GM12878 (cell line): ENCODE results near the gene RIOK1. TPM values are rescaled to one million over a fixed set of nuclear protein-coding genes. Genes with fewer than 3 reads are reported as not detected.

Experiments used
- BCL3 ChIP-seq: IDR thresholded peaks from 2 replicates; pipeline ENCODE4 v1.6.1; 2011; ENCODE audit warnings: borderline replicate concordance, low read depth, mild to moderate bottlenecking, moderate library complexity, low read length; ENCODE audit not compliant: insufficient read depth, poor library complexity, severe bottlenecking
- CBX3 ChIP-seq: fragments of 200-600 bp; sonication (generic); IDR thresholded peaks from 2 replicates; pipeline ENCODE4 v1.6.1; 2016; ENCODE audit warnings: low read depth, borderline replicate concordance
- CEBPB ChIP-seq, 2 experiments: fragments of 150-350 bp in 1 of 2; IDR thresholded peaks; 2 replicates each; pipeline ENCODE4 v1.6.1; 2012 to 2014; ENCODE audit warnings: low read depth in 2 of 2, low read length in 2 of 2, borderline replicate concordance in 1 of 2, inconsistent platforms in 1 of 2
- E4F1 ChIP-seq: fragments of 450-650 bp; IDR thresholded peaks from 2 replicates; pipeline ENCODE4 v1.6.1; 2018; ENCODE audit warnings: borderline replicate concordance, mild to moderate bottlenecking; ENCODE audit not compliant: partially characterized antibody
- RELB ChIP-seq: fragments of 450-650 bp; IDR thresholded peaks from 2 replicates; pipeline ENCODE4 v1.6.1; 2017; ENCODE audit warnings: low read depth, mild to moderate bottlenecking, moderate library complexity
- SRF ChIP-seq, 2 experiments: IDR thresholded peaks; 2 replicates each; pipeline ENCODE4 v1.6.1; 2011; ENCODE audit warnings: low read depth in 2 of 2, low read length in 2 of 2, mild to moderate bottlenecking in 1 of 2, moderate library complexity in 1 of 2
- SUZ12 ChIP-seq: fragments of 200-600 bp; sonication (generic); IDR thresholded peaks from one replicate; pipeline ENCODE4 v1.6.1; 2018; ENCODE audit warnings: antibody characterized with exemption, mild to moderate bottlenecking; ENCODE audit not compliant: unreplicated experiment
- TAF1 ChIP-seq: IDR thresholded peaks from 2 replicates; pipeline ENCODE4 v1.6.1; 2011; ENCODE audit warnings: mild to moderate bottlenecking, low read depth, low read length, borderline replicate concordance
- polyA plus RNA-seq, 11 experiments: library from polyadenylated mRNA; depleted of rRNA in 4 of 11; unstranded in 6 of 11; stranded (reverse) in 5 of 11; fragments of >200 nt; fragmentation: Nextera tagmentation in 4 of 11; fragmentation: Illumina TruSeq in 1 of 11; extraction: Ambion mirVana in 4 of 11; extraction: Trizol in 1 of 11; gene quantifications; 1 replicate in 1 of 11; 2 replicates in 10 of 11; pipeline versions ENCODE4 v1.2.1 to v1.2.3, GENCODE V29; 2011 to 2016; ENCODE audit warnings: inconsistent platforms in 2 of 11, missing spikeins in 2 of 11, low read depth in 1 of 11
- total RNA-seq, 4 experiments: library from RNA; depleted of rRNA in 3 of 4; stranded (reverse); fragments of >200 nt in 3 of 4; fragmentation: Illumina TruSeq in 1 of 4; extraction: Trizol in 1 of 4; gene quantifications; 2 replicates each; pipeline versions ENCODE4 v1.2.1 to v1.2.3, GENCODE V29; 2013 to 2021

The RIOK1 gene
- total and polyA plus RNA-seq, 10 of the 15 experiments (the other 5 are each of a cell fraction or from before 2014, with no cell fraction given) = 16.1 to 44.6 (median 33.7) TPM

- TF ChIP-seq SUZ12 = no peak
- no peak for TF ChIP-seq CBX3
- no peak for TF ChIP-seq SRF (IDR thresholded peaks at IDR 0.05; ENCODE audit: low read depth in 2 of 2, low read length in 2 of 2)
- no peak for TF ChIP-seq RELB
- no peak for TF ChIP-seq BCL3
- no peak for TF ChIP-seq TAF1
- no peak for TF ChIP-seq E4F1
- no peak for TF ChIP-seq CEBPB (IDR thresholded peaks at IDR 0.05; ENCODE audit: borderline replicate concordance in 1 of 2, low read depth in 2 of 2, low read length in 2 of 2)
- TF ChIP-seq, all 136 proteins: peak for 0
Observed at GRCh38 chr6:7461416-7461815, 71.8 kb downstream of the RIOK1 start (continued).
